CD4-positive, alpha-beta T cell treated with Interleukin-15 for 1 hour (primary cell): ENCODE measurements around the gene BABAM2.

Source experiments
- DNase-seq: peaks from one replicate; pipeline ENCODE4 v3.0.0-alpha.2; 2020

Gene BABAM2

DNA sequence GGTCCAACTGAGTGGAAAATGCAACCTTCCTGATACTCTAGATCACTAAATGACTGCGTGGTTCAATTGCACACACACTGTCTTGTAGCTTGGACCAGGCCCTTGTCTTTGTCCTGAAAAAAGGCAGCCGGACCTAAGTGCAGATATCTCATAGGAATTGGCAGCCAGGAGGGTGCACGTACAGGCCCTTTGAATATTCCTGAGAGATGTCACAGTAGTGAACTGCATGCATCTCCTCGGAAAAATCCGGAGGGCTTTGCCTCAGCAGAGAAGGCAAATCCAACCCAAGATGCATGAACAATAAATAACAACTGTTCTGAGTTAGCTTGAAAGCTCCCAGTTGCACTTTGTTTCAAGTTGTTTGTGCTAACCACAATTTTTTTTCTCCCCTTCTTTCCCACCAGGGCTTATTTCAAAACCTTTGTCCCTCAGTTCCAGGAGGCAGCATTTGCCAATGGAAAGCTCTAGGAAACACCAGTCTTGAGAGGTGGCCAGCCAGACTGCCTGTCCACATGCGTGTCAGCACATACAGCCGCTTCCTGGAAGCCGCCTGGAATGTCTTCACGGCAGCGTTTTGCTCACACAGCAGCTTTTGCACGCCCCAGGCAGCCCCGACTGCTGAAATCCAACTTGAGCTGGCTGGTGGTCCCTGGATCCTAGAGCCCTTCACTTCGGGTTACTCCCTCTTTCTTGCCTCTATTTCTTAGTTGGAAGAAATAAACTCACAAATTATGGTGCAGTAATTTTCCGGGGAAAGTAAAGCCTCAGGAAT lies 447.7 kb downstream of the BABAM2 start:
- DNase-seq = no peak

DNA sequence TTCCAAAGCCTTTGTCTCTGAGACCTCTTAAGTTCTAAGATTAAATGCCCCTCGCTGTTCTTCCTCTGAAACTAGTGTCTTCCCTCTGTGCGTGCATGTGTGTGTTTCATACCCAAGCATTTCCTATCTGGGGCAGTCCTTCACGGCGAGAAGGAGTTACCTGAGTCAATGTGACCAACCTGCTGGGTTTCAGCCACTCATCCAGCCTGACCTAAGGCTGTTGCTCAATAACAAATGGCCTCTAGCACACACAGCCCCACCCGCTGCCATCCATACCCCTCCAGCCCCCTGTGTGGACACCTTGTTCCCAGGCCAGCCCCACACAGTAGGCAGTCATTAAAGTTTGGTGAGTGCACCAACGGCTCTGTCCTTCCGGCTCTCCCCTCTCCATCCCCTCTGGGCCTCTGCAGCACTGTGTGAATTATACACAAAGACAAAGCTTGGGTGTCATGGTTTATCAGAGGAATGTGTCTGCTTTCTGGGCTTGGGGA lies 448.3 kb downstream of the BABAM2 start:
- DNase-seq = no peak

GRCh38 chr2:28339516-28340175 lies 449.1 kb downstream of the BABAM2 start:
- peak; percentile 6 for DNase-seq

DNA sequence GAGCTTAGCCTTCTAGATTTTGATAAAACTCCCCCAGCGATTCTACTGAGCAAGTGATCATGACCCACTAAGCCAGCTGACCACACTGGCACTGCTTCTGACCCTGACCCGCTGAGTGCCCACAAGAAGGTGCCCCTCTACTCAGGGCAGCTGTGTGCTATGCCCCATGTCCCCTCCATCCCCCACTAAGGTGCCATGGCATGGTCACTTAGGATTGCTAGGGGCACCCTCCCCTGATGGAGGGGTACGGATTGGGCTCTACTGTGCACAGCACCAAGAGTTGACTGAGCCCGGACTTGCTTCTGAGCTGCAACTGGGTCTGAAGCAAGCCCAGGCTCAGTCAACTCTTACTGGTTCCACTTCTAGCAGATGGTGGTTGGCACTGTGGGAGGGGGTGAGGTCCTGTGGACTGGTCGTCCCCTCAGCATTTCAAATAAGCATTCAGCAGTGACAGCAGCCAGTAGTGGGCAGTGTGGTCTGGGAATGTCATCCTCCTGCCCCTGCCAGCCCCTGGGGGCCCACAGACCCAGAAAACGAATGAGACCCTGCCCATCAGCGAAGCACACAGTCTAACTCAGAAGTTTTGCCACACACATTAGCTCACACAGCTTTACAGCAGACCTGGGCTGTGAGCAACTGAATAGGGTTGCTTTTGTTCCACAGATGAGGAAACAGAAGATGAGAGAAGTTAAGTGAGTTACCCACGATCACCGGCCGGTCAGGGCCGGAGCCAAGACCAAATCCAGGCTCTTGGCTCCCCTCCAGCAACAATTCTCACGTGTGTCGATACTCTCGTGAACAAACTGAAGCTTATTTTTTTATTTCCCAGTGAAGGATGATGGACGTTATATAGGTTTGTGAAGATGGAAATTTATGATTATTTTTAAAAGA lies 450.0 kb downstream of the BABAM2 start:
- peak; percentile 15 for DNase-seq

GRCh38 chr2:28341208-28341891 lies 450.8 kb downstream of the BABAM2 start:
- DNase-seq = peak; percentile 10

GRCh38 chr2:28342081-28342967 lies 451.8 kb downstream of the BABAM2 start:
- peak; percentile 18 for DNase-seq

GRCh38 chr2:28343184-28343942 lies 452.8 kb downstream of the BABAM2 start:
- no peak for DNase-seq

DNA sequence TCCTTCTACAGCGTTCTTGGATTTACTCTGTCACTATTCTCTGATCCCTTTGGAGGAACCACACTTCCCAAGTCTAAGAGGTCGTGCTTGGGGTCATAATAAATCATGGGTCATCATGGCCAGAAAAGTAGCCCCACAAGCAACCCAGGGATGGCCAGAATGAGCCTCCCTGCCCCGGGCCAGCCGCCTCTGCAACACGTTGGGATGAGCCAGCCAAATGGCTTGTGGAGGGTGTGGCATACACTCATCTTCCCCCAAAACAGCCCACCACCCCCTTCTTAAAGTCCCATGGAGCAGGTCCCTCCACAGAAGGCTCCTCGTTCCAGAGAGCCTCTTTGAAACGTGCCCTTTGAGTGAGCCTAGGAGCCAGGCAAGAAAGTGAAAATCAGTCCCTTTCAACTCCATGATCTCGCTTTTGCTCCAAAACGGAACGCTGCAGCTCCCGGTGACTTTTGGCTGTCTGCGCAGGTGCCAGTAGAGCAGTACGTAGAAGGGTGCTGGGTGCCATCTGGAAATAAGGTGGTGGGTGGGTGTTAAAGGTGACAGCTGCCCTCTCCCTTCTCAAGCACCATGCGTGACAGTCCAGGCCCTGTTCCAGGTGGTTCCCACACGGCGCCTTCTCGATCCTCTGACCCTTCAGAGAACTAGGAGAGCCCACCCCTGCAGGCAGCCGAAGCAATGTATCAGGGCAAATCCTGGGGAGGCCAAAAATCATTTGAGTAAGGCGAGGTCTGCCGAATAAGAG lies 453.6 kb downstream of the BABAM2 start:
- peak; percentile 12 for DNase-seq

GRCh38 chr2:28344756-28345373 lies 454.3 kb downstream of the BABAM2 start:
- peak; percentile 15 for DNase-seq

DNA sequence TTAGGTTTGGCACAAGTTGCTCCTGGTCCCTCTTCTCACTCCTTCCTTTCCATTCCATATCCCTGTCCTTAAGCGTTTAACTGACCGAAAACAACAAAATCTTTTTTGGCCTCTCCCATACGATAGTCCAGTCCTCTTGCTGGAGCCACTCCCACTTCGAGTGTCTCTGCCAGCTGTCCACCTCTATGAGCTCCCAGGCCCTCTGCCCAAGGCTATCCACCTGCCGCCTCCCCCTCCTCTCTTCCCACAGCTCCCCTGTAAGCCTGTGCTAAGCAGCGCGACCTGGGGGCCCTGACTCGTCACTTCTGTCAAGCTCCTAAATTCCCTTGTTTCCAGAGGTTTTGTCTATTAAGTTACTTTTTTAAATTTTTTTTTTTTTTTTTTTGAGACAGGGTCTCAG lies 455.1 kb downstream of the BABAM2 start:
- DNase-seq = peak; percentile 6

- peak; percentile 6 for DNase-seq
Observed at GRCh38 chr2:28346587-28346986, 456.1 kb downstream of the BABAM2 start.

GRCh38 chr2:28347193-28347592 lies 456.7 kb downstream of the BABAM2 start:
- DNase-seq = peak; percentile 7

- DNase-seq = peak; percentile 1
Observed at GRCh38 chr2:28347596-28347995, 457.1 kb downstream of the BABAM2 start.

- DNase-seq = peak; percentile 86
Observed at GRCh38 chr2:28348149-28348567, 457.6 kb downstream of the BABAM2 start.

DNA sequence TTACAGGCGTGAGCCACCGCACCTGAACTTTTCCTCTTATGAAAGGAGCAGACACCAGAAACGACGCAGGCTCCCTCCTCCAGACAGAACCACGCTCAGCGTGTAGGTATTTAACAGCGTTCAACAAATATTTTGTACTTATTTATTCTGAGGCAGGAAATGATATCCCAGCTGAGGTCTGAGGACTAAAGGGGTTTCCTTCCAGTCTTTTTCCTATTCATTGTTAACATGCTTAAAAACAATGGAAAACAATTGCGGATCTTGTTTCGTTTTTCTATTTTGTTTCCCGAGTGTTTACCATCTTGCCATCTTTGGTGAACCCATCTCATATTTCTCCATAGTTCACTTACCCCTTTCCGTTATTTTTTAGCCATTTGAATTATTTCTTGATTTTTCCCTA lies 458.4 kb downstream of the BABAM2 start:
- peak; percentile 10 for DNase-seq

GRCh38 chr2:28349546-28350165 lies 459.1 kb downstream of the BABAM2 start:
- peak; percentile 15 for DNase-seq

- peak; percentile 10 for DNase-seq
Observed at GRCh38 chr2:28350196-28350595, 459.7 kb downstream of the BABAM2 start.

DNA sequence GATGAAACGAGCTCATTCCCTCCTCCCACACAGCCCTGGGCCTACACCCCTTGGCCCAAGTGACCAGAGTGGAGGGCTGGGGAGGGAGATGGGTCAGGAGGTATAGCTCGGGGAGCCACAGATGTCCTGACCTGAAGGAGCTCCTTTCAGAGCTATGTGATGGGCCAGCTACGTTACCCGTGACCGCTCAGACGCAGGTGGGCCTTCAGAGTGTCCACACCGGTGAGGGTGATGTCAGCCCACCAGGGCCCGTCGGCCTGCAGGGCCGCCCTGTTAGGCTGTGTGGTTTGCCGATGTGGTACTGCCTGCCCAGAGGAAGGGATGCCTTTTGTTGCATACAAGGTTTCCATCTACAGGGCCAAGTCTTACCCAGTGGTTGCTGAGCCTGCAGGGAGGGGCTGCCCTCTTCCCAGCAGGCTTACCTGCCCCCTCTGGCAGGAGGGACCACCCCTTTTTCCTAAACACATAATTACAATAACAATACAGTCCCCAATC lies 460.3 kb downstream of the BABAM2 start:
- DNase-seq = no peak

DNA sequence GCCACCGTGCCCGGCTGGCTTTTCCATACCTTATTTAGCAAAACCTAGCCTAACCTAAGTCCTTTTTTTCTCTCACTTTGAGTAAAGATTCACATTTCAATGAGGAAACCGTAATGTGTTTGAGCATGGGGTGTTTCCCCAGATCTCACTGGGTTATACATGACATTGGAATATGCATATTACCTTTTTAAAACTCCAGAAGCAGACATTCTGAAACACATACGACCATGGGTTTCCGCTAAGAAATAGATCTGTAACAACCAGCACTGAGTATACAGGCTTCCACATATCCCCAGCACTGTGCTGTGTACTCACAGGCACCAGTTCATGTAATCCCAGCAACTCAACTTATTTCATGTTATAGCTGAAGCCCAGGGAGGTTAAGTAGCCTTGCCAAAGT lies 461.1 kb downstream of the BABAM2 start:
- no peak for DNase-seq
